HEK293 (cell line): Measurements from ENCODE around the gene IL16.

Source experiments
- CTCF ChIA-PET: fragments of 350-600 bp; formaldehyde crosslinking; extraction: SDS; loops from one replicate; lab custom pipeline; 2021; ENCODE audit warnings: antibody characterized with exemption; lab: Yijun Ruan, JAX
- POLR2A ChIA-PET: fragments of 300-600 bp; formaldehyde crosslinking; extraction: SDS; loops from one replicate; lab custom pipeline; 2020; ENCODE audit warnings: antibody characterized with exemption, inconsistent platforms; lab: Yijun Ruan, JAX
- H3K27ac ChIP-seq: fragments of 200-500 bp; sonication (Bioruptor generic); 2 replicates; pipeline ENCODE4 v1.5.1; 2014; ENCODE audit warnings: low read depth, low read length, control low read depth, inconsistent platforms; ENCODE audit errors: extremely low read depth
- H3K36me3 ChIP-seq, 2 experiments: fragments of 200-500 bp in 1 of 2; sonication (Bioruptor generic) in 1 of 2; 1 replicate in 1 of 2; 2 replicates in 1 of 2; pipeline ENCODE4 v1.5.1; 2014 to 2017; ENCODE audit warnings: inconsistent platforms in 2 of 2, low read length in 2 of 2; ENCODE audit not compliant: control insufficient read depth in 2 of 2, insufficient read depth in 1 of 2
- H3K4me1 ChIP-seq: fragments of 200-500 bp; sonication (Bioruptor generic); 2 replicates; pipeline ENCODE4 v1.5.1; 2014; ENCODE audit warnings: mild to moderate bottlenecking, low read length, inconsistent platforms; ENCODE audit not compliant: control insufficient read depth, insufficient read depth
- H3K4me3 ChIP-seq: 2 replicates; pipeline ENCODE4 v1.5.1; 2011; ENCODE audit warnings: low read depth, mild to moderate bottlenecking, control low read depth, low read length, moderate library complexity
- H3K9me3 ChIP-seq: fragments of 200-500 bp; sonication (Bioruptor generic); 2 replicates; pipeline ENCODE4 v1.5.1; 2014; ENCODE audit warnings: low read depth, low read length, inconsistent platforms; ENCODE audit not compliant: control insufficient read depth, insufficient read depth
- HIC1 ChIP-seq: fragments of 450-650 bp; formaldehyde crosslinking; IDR thresholded peaks from 2 replicates; pipeline ENCODE4 v1.5.1; 2016; ENCODE audit warnings: missing biosample characterization, missing genetic modification characterization
- OSR2 ChIP-seq: fragments of 450-650 bp; formaldehyde crosslinking; IDR thresholded peaks from 2 replicates; pipeline ENCODE4 v1.5.1; 2016; ENCODE audit warnings: missing biosample characterization, missing genetic modification characterization
- OVOL3 ChIP-seq: fragments of 450-650 bp; formaldehyde crosslinking; IDR thresholded peaks from 2 replicates; pipeline ENCODE4 v1.5.1; 2016; ENCODE audit warnings: missing biosample characterization, missing genetic modification characterization
- REST ChIP-seq: fragments of 450-650 bp; formaldehyde crosslinking; IDR thresholded peaks from 2 replicates; pipeline ENCODE4 v1.5.1; 2016; ENCODE audit warnings: missing biosample characterization, missing genetic modification characterization
- ZBTB11 ChIP-seq: fragments of 450-650 bp; formaldehyde crosslinking; conservative IDR thresholded peaks from 2 replicates; pipeline ENCODE4 v1.5.1; 2016; ENCODE audit warnings: low read depth, missing biosample characterization, missing genetic modification characterization
- ZBTB7A ChIP-seq: fragments of 450-650 bp; formaldehyde crosslinking; IDR thresholded peaks from 2 replicates; pipeline ENCODE4 v1.5.1; 2016; ENCODE audit warnings: low read depth, missing biosample characterization, missing genetic modification characterization
- ZNF146 ChIP-seq: fragments of 450-650 bp; formaldehyde crosslinking; IDR thresholded peaks from 2 replicates; pipeline ENCODE4 v1.5.1; 2016; ENCODE audit warnings: missing biosample characterization, missing genetic modification characterization
- ZNF157 ChIP-seq: fragments of 450-650 bp; formaldehyde crosslinking; IDR thresholded peaks from 2 replicates; pipeline ENCODE4 v1.5.1; 2016; ENCODE audit warnings: missing biosample characterization, missing genetic modification characterization
- ZNF24 ChIP-seq: fragments of 450-650 bp; formaldehyde crosslinking; IDR thresholded peaks from 2 replicates; pipeline ENCODE4 v1.5.1; 2016; ENCODE audit warnings: missing biosample characterization, missing genetic modification characterization
- ZNF521 ChIP-seq: fragments of 450-650 bp; formaldehyde crosslinking; IDR thresholded peaks from 2 replicates; pipeline ENCODE4 v1.5.1; 2017; ENCODE audit warnings: missing biosample characterization, mild to moderate bottlenecking, missing genetic modification characterization
- ZNF596 ChIP-seq: fragments of 450-650 bp; IDR thresholded peaks from 2 replicates; pipeline ENCODE4 v1.5.0; 2018; ENCODE audit warnings: missing biosample characterization, mild to moderate bottlenecking, missing genetic modification characterization, moderate library complexity
- ZNF639 ChIP-seq: fragments of 450-650 bp; formaldehyde crosslinking; IDR thresholded peaks from 2 replicates; pipeline ENCODE4 v1.5.1; 2016; ENCODE audit warnings: missing biosample characterization, missing genetic modification characterization
- ZNF670 ChIP-seq: fragments of 450-650 bp; formaldehyde crosslinking; IDR thresholded peaks from 2 replicates; pipeline ENCODE4 v1.5.1; 2016; ENCODE audit warnings: missing biosample characterization, missing genetic modification characterization, low read depth
- TF ChIP-seq, protein P1 (sequence below): fragments of 450-650 bp; formaldehyde crosslinking; IDR thresholded peaks from 2 replicates; pipeline ENCODE4 v1.5.1; 2016; ENCODE audit warnings: missing biosample characterization, missing genetic modification characterization, borderline replicate concordance
- TF ChIP-seq, protein P2 (sequence below): fragments of 450-650 bp; formaldehyde crosslinking; IDR thresholded peaks from 2 replicates; pipeline ENCODE4 v1.5.1; 2017; ENCODE audit warnings: missing biosample characterization, missing genetic modification characterization

The IL16 gene

GRCh38 chr15:81185631-81186295 is 10.9 kb upstream of the IL16 start:
- no peaks in the 10 kb centered on the region for H3K36me3 ChIP-seq
- ChIA-PET CTCF (interaction anchor here (0.7 to 2.3 kb wide), 2 partner anchors 80 to 409 kb away, joined by 4 to 9 read pairs; no protein-coding TSS in a partner anchor), POLR2A (no interaction called here)
- H3K9me3 ChIP-seq: no peaks in the 10 kb centered on the region
- no peak overlapping the region for H3K27ac ChIP-seq
- H3K4me1 ChIP-seq: no peaks in the 10 kb centered on the region
- TF ChIP-seq ZBTB11 (tag by site-specific recombination) (no peak), ZNF157 (tag by site-specific recombination) (no peak), ZNF24 (tag by site-specific recombination) (no peak), ZNF146 (no peak), ZNF596 (tag by site-specific recombination) (no peak), HIC1 (no peak), REST (no peak), OSR2 (tag by site-specific recombination) (no peak), ZNF670 (tag by site-specific recombination) (no peak), ZNF639 (tag by site-specific recombination) (no peak), OVOL3 (tag by site-specific recombination) (no peak), ZBTB7A (tag by site-specific recombination) (no peak), ZNF521 (tag by site-specific recombination) (no peak)
- TF ChIP-seq, protein P1, sequence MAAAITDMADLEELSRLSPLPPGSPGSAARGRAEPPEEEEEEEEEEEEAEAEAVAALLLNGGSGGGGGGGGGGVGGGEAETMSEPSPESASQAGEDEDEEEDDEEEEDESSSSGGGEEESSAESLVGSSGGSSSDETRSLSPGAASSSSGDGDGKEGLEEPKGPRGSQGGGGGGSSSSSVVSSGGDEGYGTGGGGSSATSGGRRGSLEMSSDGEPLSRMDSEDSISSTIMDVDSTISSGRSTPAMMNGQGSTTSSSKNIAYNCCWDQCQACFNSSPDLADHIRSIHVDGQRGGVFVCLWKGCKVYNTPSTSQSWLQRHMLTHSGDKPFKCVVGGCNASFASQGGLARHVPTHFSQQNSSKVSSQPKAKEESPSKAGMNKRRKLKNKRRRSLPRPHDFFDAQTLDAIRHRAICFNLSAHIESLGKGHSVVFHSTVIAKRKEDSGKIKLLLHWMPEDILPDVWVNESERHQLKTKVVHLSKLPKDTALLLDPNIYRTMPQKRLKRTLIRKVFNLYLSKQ (tag by site-specific recombination): no peak
- TF ChIP-seq, protein P2, sequence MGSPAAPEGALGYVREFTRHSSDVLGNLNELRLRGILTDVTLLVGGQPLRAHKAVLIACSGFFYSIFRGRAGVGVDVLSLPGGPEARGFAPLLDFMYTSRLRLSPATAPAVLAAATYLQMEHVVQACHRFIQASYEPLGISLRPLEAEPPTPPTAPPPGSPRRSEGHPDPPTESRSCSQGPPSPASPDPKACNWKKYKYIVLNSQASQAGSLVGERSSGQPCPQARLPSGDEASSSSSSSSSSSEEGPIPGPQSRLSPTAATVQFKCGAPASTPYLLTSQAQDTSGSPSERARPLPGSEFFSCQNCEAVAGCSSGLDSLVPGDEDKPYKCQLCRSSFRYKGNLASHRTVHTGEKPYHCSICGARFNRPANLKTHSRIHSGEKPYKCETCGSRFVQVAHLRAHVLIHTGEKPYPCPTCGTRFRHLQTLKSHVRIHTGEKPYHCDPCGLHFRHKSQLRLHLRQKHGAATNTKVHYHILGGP (tag by site-specific recombination): no peak
- H3K4me3 ChIP-seq: no peak overlapping the region
